K562 (cell line): ENCODE results near the gene SLC66A2.

ENCODE experiments used
- BHLHE40 ChIP-seq: IDR thresholded peaks from 2 replicates; pipeline ENCODE4 v1.6.1; 2011; ENCODE audit warnings: low read length, improper control_type of control experiment
- ZNF76 ChIP-seq: fragments of 250-450 bp; sonication (Bioruptor Pico); IDR thresholded peaks from 2 replicates; pipeline ENCODE4 v1.4.0; 2020; ENCODE audit warnings: mild to moderate bottlenecking, moderate library complexity, borderline replicate concordance

- TF ChIP-seq BHLHE40 (no peak), ZNF76 (CRISPR knock-in tag) (no peak)
Measured at GRCh38 chr18:79940814-79941472, 10.5 kb downstream of the SLC66A2 start.
